ENCODE measurements around the gene NNMT.
"Not testable (repeated sequence)": the region's sequence is repeated elsewhere in the genome, so short reads cannot be mapped to it uniquely, and the experiment has no call there.

NNMT gene

GRCh38 chr11:114307524-114308203 lies 11.5 kb downstream of the NNMT start:
- DNase-seq (ENCODE audit: low read depth in 2 of 2, low spot score in 1 of 2) = no peak

- no peak for DNase-seq (ENCODE audit: low read depth in 2 of 2, low spot score in 1 of 2)
Observed at GRCh38 chr11:114308689-114309089, 12.5 kb downstream of the NNMT start.

- no peak for DNase-seq (ENCODE audit: low read depth in 2 of 2, low spot score in 1 of 2)
Observed at GRCh38 chr11:114309517-114309916, 13.3 kb downstream of the NNMT start.

- no peak for DNase-seq (ENCODE audit: low read depth in 2 of 2, low spot score in 1 of 2)
Observed at GRCh38 chr11:114310095-114310494, 13.9 kb downstream of the NNMT start.

GRCh38 chr11:114311946-114312345 lies 15.7 kb downstream of the NNMT start:
- DNase-seq (ENCODE audit: low read depth in 2 of 2, low spot score in 1 of 2) = no peak

DNA sequence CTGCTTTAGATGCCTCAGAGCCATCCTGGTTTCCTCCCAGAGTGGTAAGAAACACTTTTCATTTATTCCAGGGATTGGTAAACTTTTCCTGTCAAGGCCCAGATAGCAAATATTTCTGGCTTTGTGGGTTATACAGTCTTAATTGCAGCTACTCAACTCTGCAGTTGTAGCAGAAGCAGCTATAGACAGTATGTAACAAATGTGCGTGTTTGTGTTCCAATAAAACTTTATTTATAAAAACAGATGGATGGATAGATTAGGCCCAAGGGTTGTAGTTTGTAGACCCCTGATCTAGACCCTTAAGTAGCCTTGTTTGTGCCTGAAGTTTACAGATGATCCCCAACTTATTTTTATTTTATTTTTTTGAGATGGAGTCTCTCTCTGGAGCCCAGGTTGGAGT lies 17.9 kb downstream of the NNMT start:
- DNase-seq (ENCODE audit: low read depth in 2 of 2, low spot score in 1 of 2) = no peak

GRCh38 chr11:114315749-114316368 lies 19.7 kb downstream of the NNMT start:
- DNase-seq (ENCODE audit: low read depth in 2 of 2, low spot score in 1 of 2) = no peak

DNA sequence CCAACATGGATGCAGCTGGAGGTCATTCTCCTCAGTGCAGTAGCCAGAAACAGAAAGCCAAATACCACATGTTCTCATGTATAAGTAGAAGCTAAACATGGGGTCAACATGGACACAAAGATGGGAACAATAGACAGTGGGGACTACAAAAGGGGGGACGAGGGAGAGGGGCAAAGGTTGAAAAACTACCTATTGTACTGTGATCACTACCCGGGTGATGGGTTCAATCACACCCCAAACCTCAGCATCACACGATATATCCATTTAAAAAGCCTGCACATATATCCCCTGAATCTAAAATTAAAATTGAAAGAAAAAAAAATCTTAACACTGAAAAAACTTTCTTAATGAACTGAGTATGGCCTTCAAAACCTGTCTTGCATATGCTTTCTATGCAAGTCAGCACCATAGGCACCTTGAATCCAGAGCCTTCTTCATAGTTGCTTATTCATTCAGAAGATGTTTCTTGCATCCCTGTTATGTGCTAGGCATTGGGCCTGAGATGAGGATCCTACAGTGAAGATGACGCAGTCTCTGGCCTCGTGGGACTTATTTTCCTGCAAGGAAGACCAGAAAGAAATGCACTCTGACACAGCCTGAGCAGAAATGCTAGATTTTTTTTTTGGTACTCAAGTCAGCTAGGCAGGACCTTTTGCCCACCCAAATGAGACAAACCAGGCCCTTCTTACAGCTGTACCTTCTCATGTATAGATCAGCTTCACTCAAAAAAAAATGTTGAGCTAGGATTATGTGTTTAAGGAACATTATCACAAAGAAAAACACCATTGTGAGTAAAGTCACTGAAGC lies 21.0 kb downstream of the NNMT start:
- no peak for DNase-seq (ENCODE audit: low read depth in 2 of 2, low spot score in 1 of 2)

DNA sequence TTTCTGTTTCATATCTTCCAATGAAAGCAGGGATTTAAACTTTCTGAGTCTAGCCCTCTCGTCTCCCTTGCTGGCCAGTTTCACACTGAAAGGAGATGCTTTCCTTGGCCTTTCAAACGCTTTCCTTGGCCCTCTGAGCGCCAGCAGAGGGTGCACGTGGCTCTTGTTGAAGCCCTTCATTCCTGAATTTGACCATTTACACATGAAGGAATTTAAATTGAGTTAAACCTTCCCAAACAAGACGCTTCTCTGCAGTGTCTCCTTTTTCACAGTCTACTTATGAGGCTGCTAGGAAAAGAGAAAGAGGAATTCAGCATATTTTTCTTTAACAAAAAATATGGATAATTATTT lies 21.6 kb downstream of the NNMT start:
- no peak for DNase-seq (ENCODE audit: low read depth in 2 of 2, low spot score in 1 of 2)

GRCh38 chr11:114318361-114318760 lies 22.2 kb downstream of the NNMT start:
- DNase-seq (ENCODE audit: low read depth in 2 of 2, low spot score in 1 of 2) = no peak

GRCh38 chr11:114319716-114320328 lies 23.6 kb downstream of the NNMT start:
- no peak for DNase-seq (ENCODE audit: low read depth in 2 of 2, low spot score in 1 of 2)

DNA sequence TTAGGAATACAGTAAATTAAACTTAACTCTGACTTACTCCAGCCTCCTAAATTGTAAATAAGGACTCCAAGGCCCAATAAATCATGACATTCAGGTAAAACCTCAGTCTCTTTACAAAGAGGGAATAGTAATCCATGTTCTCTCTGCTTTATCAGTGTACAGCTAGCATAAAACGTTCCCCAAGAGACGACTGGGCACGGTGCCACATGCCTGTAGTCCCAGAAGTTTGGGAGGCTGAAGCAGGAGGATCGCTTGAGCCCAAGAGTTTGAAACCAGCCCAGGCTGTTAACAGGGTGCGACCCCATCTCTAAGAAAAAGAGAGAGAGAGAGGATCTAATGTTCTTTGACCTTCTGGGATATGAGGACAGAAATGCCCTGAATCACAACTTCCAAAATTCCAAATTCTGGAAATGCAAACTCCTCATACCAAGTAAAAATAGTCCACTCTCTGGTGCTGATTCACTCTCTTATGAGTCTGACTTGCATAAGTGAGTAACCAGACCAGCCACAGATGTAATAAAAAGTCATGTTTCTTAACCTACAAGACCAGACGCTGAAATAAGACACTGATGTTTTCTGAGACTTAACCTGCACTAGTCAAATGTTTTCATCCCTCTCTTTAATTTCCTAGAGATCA lies 25.5 kb downstream of the NNMT start:
- no peak for DNase-seq (ENCODE audit: low read depth in 2 of 2, low spot score in 1 of 2)

GRCh38 chr11:114322934-114323333 lies 26.7 kb downstream of the NNMT start:
- no peak for DNase-seq (ENCODE audit: low read depth in 2 of 2, low spot score in 1 of 2)

GRCh38 chr11:114326151-114326550 lies 30.0 kb downstream of the NNMT start:
- DNase-seq (ENCODE audit: low read depth in 2 of 2, low spot score in 1 of 2) = no peak

- DNase-seq (ENCODE audit: low read depth in 2 of 2, low spot score in 1 of 2) = no peak
Observed at GRCh38 chr11:114326776-114327175, 30.6 kb downstream of the NNMT start.

GRCh38 chr11:114330373-114330772 lies 34.2 kb downstream of the NNMT start:
- no peak for DNase-seq (ENCODE audit: low read depth in 2 of 2, low spot score in 1 of 2)

DNA sequence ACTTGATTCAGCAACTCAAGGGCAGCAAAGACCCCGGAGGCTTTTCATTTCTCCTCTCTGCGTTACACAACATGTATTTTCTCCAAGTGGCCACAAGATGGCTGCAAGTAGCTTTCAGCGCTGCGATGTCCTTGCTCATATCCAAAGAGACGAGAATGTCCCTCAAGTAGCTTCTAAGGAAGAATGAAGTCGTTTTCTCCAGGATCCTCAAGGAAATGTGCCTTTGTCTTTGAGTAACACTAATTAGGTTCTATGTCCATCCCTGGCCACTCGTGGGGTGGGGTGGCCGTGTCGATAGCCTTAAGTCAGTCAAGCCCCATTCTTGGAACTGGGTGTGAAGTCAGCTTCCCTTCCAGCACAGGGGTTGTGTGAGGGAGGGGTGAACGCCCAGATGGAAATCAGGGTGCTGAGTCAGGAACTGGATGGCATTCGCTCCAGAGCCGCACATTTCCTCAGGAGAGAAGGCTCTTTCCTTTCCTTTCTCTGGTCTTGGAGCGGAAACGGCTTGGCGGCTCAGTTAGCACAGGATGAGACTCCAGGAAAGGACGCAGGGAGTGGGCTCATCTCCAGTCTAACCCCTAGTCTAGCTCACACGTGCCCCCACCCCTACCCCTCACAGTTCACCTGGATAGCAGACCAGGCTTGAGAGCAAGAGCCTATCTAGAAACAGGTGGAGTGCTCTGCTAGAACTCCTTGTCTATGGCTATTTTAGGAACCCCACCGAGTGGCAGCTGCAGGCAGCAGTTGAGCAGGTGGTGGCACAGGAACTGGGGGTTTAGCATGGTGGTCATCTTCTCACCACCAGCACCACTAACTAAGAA lies 44.3 kb downstream of the NNMT start:
- no peak for DNase-seq (ENCODE audit: low read depth in 2 of 2, low spot score in 1 of 2)

- not testable (repeated sequence) for DNase-seq (ENCODE audit: low read depth in 2 of 2, low spot score in 1 of 2)
Observed at GRCh38 chr11:114341667-114342066, 45.5 kb downstream of the NNMT start.

- DNase-seq (ENCODE audit: low read depth in 2 of 2, low spot score in 1 of 2) = no peak
Observed at GRCh38 chr11:114342476-114342875, 46.3 kb downstream of the NNMT start.

DNA sequence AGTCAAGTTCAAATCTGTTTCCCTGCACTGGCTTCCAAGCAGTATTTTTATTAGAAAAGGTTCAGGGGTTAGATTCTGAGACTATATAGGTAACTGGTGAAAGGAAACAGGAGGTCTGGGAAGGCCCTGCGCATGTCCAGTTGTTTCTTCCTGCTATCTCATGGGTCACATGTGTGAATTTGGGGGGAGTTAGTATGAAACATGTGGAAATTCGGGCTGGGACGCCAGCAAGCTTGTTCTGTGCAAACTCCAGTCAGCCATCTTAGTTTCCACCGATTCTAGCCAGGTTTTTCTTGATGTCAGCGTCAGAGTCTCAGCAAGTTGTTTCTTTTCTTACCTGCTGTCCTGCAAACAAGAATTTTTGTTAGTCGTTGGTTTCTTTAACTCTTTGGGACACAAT lies 46.8 kb downstream of the NNMT start:
- no peak for DNase-seq (ENCODE audit: low read depth in 2 of 2, low spot score in 1 of 2)

DNA sequence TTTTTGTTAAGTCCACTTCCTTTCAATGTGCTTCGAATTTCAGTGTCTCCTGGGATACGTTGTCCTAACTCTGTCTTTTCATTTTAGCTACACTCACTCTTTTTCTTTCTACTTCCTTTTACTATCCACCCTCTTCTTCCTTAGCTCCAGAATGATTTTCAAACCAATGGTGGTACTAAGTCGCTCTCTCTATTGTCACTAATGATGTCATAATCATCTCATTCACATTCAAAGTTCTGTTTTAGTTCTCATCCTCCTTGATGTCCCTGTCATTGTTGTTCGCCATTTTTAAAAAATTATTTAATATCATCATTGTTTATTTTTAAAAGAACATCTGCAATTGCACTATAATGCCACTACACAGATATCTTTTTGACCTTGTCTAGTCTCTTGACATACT lies 47.3 kb downstream of the NNMT start:
- no peak for DNase-seq (ENCODE audit: low read depth in 2 of 2, low spot score in 1 of 2)
